ENCODE results near the gene SEMA4A. TPM values are rescaled to one million over a fixed set of nuclear protein-coding genes. Genes with fewer than 3 reads are reported as not detected.

Gene SEMA4A
- total RNA-seq, 4 donors from 2014 or later: 3.1 to 8.2 (median 4.1) TPM; not detected in 1

GRCh38 chr1:156143765-156144489, 9.5 kb upstream of the SEMA4A start:
- Histone ChIP-seq H3K9me3 (no peaks in the 10 kb centered on the region), H3K36me3 (no peaks in the 10 kb centered on the region), H3K4me3 (no peak overlapping the region), H3K4me1 (peaks cover 0 to 12% of the 10 kb centered on the region in 2 donors), H3K27ac (peak overlapping the region; percentile 28 to 65), H3K27me3 (no peaks in the 10 kb centered on the region)
- intact Hi-C loops (cut with DNase I; ENCODE audit: low total_unique reads): no loop called here
- DNase-seq: peak in 1 of 2 donors; percentile 62
- TF ChIP-seq POLR2A (IDR thresholded peaks at IDR 0.05) (no peak), CTCF (IDR thresholded peaks at IDR 0.05) (no peak)

- Histone ChIP-seq H3K36me3 (no peaks in the 10 kb centered on the region), H3K27me3 (no peaks in the 10 kb centered on the region), H3K4me3 (no peak overlapping the region), H3K9me3 (no peaks in the 10 kb centered on the region), H3K4me1 (peaks cover 0 to 12% of the 10 kb centered on the region in 2 donors), H3K27ac (peak overlapping the region; percentile 28 to 65)
- TF ChIP-seq CTCF (IDR thresholded peaks at IDR 0.05) (no peak), POLR2A (IDR thresholded peaks at IDR 0.05) (no peak)
- no peak for DNase-seq
- intact Hi-C loops (cut with DNase I; ENCODE audit: low total_unique reads): loop anchor here (5.0 kb wide), 1 partner anchor 83 kb away; no protein-coding TSS in a partner anchor
Measured at GRCh38 chr1:156144742-156145141, 8.6 kb upstream of the SEMA4A start.

GRCh38 chr1:156145650-156146019, 7.8 kb upstream of the SEMA4A start:
- intact Hi-C loops (cut with DNase I; ENCODE audit: low total_unique reads): loop anchor here (5.0 kb wide), 1 partner anchor 82 kb away; no protein-coding TSS in a partner anchor
- peaks cover 0 to 2% of the 10 kb centered on the region in 2 donors for H3K27me3 ChIP-seq
- H3K4me1 ChIP-seq: peaks cover 0 to 8% of the 10 kb centered on the region in 2 donors
- H3K36me3 ChIP-seq: no peaks in the 10 kb centered on the region
- H3K4me3 ChIP-seq: no peak overlapping the region
- DNase-seq: no peak
- TF ChIP-seq POLR2A (IDR thresholded peaks at IDR 0.05) (no peak), CTCF (IDR thresholded peaks at IDR 0.05) (no peak)
- H3K9me3 ChIP-seq: no peaks in the 10 kb centered on the region
- no peak overlapping the region for H3K27ac ChIP-seq

- peak overlapping the region in 1 of 2 donors; percentile 45 for H3K27ac ChIP-seq
- TF ChIP-seq POLR2A (IDR thresholded peaks at IDR 0.05) (no peak), CTCF (IDR thresholded peaks at IDR 0.05) (peak; percentile 65 to 83 (median 73))
- DNase-seq: peak in 1 of 2 donors; percentile 49
- peaks cover 0 to 2% of the 10 kb centered on the region in 2 donors for H3K27me3 ChIP-seq
- H3K4me1 ChIP-seq: peaks cover 0 to 3% of the 10 kb centered on the region in 2 donors
- intact Hi-C loops (cut with DNase I; ENCODE audit: low total_unique reads): loop anchor here (5.0 kb wide), 1 partner anchor 81 kb away; no protein-coding TSS in a partner anchor
- no peaks in the 10 kb centered on the region for H3K9me3 ChIP-seq
- H3K36me3 ChIP-seq: no peaks in the 10 kb centered on the region
- peak overlapping the region in 1 of 2 donors; percentile 6 for H3K4me3 ChIP-seq
Measured at GRCh38 chr1:156146020-156146768, 7.2 kb upstream of the SEMA4A start.

Data from uterus (tissue), 4 donors.